Stimulated activated CD4-positive, alpha-beta T cell treated with anti-CD3 and anti-CD28 coated beads, Interleukin-4, amount 100 ng/mL, for 1 hour (primary cell): ENCODE measurements around the gene PPFIBP1.

Experiments
- DNase-seq: peaks from one replicate; pipeline ENCODE4 v3.0.0-alpha.2; 2020

The PPFIBP1 gene

DNA sequence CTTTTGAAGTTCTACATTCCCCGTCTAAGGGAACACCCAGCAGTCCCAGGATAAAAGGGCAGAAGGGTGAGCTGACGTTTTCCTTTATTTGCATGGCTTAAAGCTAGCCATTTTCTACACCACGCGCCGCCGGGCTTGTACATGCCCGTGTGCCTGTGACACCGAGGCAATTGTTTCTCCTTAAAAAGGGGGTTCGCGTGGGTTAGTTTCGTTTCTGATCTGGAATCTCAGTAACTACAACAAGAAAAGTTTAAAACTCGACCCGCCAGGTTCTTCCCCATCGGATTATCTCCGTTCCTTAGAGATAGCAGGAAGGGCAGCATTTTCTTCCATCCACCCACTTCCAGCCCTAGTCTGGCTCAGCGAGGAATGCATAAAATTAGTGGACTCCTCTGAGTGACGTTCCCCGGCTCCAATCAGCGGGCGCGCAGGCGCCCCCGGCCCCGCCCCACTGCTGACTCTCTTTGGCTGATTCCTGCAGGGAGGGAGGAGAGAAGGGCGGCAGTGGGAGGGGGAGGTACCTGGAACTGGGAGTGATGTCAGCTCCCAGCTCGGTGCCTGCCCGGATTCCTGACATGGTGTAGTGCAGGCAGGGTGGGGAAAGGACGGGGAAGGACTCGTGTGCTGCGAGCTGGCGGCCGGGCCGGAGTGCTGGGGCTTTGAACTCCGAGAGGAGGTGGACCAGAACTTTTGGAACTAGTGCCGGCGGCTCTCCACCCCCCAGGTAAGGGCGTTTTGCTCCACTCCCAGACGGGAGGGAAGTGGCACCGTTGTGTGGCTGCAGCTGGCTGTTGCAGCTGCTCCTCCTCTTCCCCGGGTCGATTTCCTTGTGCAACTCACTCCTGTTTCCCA is at the start of gene PPFIBP1:
Gene PPFIBP1 (plus strand): TSS at position 565 of the 852 bp plus-strand sequence. CDS start 109,191 bp downstream, outside the sequence.
- peak; percentile 99 for DNase-seq

- DNase-seq, result no peak
Measured at GRCh38 chr12:27474344-27474743, 49.7 kb upstream of the PPFIBP1 start.

DNA sequence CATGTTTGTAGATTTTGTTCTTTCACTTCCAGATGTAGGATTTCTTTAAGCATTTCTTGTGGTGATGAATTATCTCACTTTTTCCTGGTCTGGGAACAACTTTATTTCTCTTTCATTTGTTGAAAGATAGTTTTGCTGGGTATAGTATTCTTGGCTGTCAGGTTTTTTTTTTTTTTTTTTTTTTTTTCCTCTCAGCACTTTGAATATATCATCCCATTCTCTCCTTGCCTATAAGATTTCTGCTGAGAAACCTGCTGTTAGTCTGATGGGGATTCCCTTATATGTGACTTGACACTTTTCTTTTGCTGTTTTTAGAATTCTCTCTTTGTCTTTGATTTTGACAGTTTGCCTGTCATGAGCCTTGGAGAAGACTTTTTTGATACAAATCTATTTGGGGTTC is 47.0 kb upstream of the PPFIBP1 start:
- DNase-seq, result no peak

DNA sequence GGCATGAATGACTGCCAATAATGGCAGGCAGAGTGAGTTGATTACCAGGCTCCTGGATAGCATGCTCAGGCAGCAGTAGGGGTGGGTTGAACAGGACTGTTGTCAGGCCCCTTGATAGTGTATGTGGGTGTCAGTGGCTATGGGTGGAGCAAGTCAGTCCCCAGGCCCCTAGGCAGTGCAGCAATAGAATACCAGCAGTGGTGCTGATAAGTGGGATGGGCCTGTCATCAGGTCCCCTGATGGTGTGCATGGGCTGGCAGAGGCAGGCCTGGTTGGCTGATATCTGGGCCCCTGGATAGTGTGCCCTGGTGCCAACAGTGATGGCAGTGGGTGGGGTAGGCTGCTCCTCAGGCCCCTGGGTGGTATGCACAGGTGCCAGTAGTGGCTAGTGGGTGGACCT is 45.1 kb upstream of the PPFIBP1 start:
- DNase-seq, result no peak

GRCh38 chr12:27480016-27480415 is 44.0 kb upstream of the PPFIBP1 start:
- DNase-seq, result no peak

DNA sequence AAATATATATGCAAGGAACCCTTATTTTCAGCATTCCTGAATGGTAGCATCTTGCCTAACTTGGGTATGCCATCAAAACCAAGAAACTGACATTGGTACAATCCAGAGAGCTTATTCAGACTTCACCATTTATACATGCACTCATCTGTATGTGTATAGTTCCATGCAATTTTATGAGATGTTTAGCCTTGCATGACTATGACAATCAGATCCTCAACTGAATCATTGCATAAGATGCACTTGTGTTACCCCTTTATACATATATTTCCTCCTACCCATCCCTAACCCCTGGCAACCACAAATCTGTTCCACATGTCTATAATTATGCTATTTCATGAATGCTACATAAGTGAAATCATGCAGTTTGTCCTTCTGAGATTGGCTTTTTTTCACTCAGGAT is 37.0 kb upstream of the PPFIBP1 start:
- no peak for DNase-seq

GRCh38 chr12:27488479-27488878 is 35.5 kb upstream of the PPFIBP1 start:
- no peak for DNase-seq

DNA sequence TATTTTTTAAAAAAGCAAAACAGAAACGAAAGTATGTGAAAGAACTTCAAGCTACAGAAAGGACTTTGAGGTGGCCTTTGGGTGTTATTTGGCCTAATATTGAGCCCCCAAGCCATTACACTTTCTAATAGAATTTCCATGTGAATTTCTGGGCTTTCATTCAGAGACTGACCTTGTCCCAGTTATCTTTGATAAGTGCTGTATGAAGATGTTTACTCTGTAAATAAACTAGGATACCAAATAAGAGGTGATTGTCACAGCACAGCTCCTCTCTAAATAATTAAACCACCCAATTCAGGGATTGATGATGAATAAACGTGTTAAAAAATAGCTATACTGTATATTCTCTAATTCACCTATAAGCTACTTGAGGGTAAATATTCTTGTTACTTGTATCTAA is 32.8 kb upstream of the PPFIBP1 start:
- no peak for DNase-seq

- DNase-seq, result no peak
Measured at GRCh38 chr12:27493260-27493940, 30.6 kb upstream of the PPFIBP1 start.

GRCh38 chr12:27497446-27497845 is 26.6 kb upstream of the PPFIBP1 start:
- DNase-seq, result no peak

DNA sequence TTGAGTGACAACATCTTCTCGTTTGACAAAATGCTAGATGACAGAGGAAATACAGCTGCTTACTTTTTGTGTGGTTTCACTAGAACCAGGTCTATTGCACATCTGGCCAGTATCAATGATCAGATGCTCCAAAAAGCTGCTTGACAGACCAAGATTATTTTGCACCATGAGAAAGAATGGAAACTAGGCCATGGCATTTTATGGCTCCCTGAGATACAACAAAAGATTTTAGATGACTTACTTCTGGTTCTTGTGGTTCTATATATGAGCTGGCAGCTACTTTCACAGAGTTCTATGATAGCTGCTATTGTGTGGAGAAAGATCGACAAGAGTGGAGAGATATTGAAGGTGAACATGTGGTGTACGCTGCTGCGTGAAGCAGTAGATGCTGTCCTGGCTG is 25.9 kb upstream of the PPFIBP1 start:
- DNase-seq, result no peak

DNA sequence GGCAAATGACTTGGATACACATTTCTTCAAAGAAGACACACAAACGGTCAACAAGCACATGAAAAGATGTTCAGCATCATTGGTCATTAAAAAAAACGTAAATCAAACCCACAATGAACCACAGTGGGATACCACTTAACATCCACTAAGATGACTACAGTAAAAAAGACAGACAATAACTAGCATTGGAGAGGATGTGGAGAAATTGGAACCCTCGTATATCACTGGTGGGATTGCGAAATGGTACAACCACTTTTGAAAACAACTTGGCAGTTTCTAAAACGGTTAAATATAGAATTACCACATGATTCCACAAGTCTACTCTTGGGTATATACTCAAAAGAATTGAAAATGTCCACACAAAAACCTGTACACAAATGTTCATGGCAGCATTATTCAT is 25.2 kb upstream of the PPFIBP1 start:
- DNase-seq, result no peak

GRCh38 chr12:27499377-27499776 is 24.6 kb upstream of the PPFIBP1 start:
- no peak for DNase-seq

- DNase-seq, result no peak
Measured at GRCh38 chr12:27500546-27500945, 23.5 kb upstream of the PPFIBP1 start.

GRCh38 chr12:27502021-27502435 is 22.0 kb upstream of the PPFIBP1 start:
- DNase-seq, result no peak

- no peak for DNase-seq
Measured at GRCh38 chr12:27504507-27504906, 19.5 kb upstream of the PPFIBP1 start.

GRCh38 chr12:27505109-27505508 is 18.9 kb upstream of the PPFIBP1 start:
- no peak for DNase-seq

DNA sequence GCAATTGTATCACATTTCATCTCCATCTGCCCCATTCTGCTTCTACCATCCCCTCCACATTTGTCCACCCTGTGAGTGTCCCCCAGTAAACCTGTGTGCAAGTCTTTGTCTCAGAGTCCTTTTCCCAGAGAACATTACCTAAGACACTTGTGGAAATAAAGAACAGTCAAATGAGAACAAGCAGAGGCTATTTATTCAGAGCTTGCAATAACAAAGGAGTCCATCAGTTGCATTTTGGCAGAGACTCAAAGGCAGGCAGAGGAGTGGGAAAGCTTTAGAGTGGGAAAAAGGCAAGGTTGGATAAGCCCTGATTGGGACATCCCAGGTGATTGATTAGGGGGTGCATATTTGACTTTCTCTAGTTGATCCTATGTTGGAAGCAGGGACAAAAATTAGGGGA is 18.2 kb upstream of the PPFIBP1 start:
- DNase-seq, result no peak

DNA sequence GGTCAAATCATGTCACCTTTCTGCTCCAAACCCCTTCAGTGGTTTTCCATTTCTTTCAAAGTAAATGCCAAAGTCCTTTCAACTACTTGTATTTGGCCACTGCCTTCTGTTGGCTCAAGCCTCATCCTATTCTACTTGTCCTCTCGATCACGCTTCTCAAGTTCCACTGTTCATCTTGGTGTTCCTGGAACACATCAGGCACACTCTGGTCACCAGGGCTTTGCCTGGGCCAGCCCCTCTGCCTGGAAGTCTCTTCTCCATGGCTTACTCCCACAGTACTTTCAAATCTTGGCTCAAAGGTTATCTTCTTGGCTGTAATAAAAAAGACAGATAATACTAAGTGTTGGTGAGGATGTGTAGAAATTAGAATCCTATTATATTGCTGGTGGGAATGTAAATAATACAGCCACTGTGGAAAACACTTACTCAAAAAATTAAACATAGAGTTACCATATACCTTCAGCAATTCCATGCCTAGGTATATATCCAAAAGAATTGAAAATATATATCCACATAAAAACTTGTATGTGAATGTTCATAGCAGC is 17.3 kb upstream of the PPFIBP1 start:
- DNase-seq, result no peak

DNA sequence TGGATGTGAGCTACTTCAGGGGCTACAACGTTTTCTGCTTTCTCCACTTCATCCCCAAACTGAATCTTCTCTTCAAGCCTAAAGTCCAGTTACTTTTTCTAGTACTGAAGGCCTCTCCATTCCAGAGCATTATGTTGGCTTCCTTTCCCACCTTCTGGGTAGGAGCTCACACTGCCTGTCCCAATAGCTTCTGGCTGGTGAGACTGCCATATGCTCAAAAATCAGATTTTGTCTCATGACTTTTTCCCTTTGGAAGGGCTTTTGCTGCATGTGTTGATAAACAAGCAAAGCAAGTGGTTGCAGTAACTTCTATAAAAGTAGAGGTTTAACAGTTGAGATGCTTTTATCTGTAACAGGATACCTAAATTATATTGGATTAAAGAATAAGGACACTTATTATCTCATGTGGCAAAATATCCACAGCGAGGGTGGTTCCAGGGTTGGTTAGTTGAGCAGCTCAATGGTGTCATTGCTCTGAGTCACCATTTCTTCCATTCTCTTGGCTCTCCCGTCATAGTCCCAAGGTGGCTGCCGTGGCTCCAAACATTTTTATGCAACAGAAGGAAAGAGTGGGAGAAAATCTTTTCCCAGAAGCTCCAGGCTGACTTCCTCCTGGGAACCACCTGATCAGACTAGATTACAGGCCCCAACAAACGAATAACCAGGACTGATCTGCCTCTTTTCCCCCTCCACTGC is 15.1 kb upstream of the PPFIBP1 start:
- no peak for DNase-seq

DNA sequence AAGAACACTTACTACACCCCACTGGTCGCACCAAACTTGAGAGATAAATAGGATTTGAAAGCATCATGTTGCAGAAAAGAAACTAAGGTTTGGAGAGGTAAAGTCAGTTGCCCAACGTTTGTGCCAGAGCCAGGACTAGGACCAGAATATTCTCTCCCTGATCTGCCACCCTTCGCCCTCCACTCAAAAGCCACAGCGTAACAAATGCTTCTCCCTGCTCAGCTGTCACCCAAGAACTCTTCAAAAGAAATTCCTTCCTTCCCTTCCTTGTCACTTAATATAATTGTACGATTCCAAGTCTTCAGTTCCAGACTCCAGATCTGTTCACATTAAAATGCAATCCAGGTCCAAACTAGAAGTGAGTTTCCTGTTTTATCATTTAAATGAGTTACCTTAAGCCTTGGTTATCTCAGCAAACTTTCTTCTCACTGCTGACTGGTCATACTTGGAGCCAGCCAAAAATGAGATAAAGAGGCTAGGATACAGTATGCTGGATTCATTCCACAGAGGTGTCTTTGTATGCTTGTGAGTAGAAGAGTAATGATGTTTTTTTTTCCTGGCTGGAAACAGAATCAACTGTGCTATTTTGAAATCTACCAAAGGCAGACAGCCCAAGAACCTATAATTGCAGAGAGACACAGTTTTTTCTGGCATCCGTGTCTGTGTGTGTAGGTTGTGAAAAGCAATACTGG is 12.8 kb upstream of the PPFIBP1 start:
- DNase-seq, result no peak

- DNase-seq, result no peak
Measured at GRCh38 chr12:27511723-27512045, 12.3 kb upstream of the PPFIBP1 start.
